Fibroblast of lung (primary cell): ENCODE data around the gene CROT. TPM values are rescaled to one million over a fixed set of nuclear protein-coding genes. Genes with fewer than 3 reads are reported as not detected.

Source experiments
- DNase-seq, 2 donors: peaks; one replicate each; pipeline versions ENCODE4 v3.0.0 to v3.0.0-alpha.2; 2010; ENCODE audit warnings: low read depth in 2 of 2
- H2AFZ ChIP-seq: 2 replicates; pipeline ENCODE4 v1.5.1; 2012; ENCODE audit warnings: low read length, control low read depth, inconsistent platforms
- H3K27ac ChIP-seq: 2 replicates; pipeline ENCODE4 v1.5.1; 2011; ENCODE audit warnings: low read length, control low read depth; ENCODE audit not compliant: insufficient read depth
- H3K27me3 ChIP-seq: 2 replicates; pipeline ENCODE4 v1.5.1; 2011; ENCODE audit warnings: mild to moderate bottlenecking, low read length; ENCODE audit not compliant: control insufficient read depth, insufficient read depth
- H3K36me3 ChIP-seq: 2 replicates; pipeline ENCODE4 v1.5.1; 2011; ENCODE audit warnings: low read length; ENCODE audit not compliant: control insufficient read depth, insufficient read depth
- H3K4me1 ChIP-seq: 2 replicates; pipeline ENCODE4 v1.5.1; 2011; ENCODE audit warnings: low read length; ENCODE audit not compliant: control insufficient read depth, insufficient read depth; ENCODE audit errors: extremely low read depth
- H3K4me2 ChIP-seq: 2 replicates; pipeline ENCODE4 v1.5.1; 2011; ENCODE audit warnings: low read length, control low read depth; ENCODE audit not compliant: insufficient read depth; ENCODE audit errors: extremely low read depth
- H3K4me3 ChIP-seq, 4 experiments: fragments of 200-600 bp in 1 of 4; sonication (generic) in 1 of 4; replicated peaks in 1 of 4; 2 replicates each; pipeline ENCODE4 v1.5.1; 2011 to 2016; ENCODE audit warnings: low read length in 4 of 4, low read depth in 3 of 4, mild to moderate bottlenecking in 3 of 4, control low read depth in 2 of 4, inconsistent platforms in 1 of 4, mixed read lengths in 1 of 4; ENCODE audit not compliant: insufficient read depth in 1 of 4; ENCODE audit errors: control extremely low read depth in 1 of 4
- H3K79me2 ChIP-seq: 2 replicates; pipeline ENCODE4 v1.5.1; 2012; ENCODE audit warnings: mild to moderate bottlenecking, low read length, inconsistent platforms; ENCODE audit not compliant: control insufficient read depth, insufficient read depth
- H3K9ac ChIP-seq: 2 replicates; pipeline ENCODE4 v1.5.1; 2011; ENCODE audit warnings: mild to moderate bottlenecking, low read length, control low read depth; ENCODE audit not compliant: insufficient read depth
- H3K9me3 ChIP-seq: 2 replicates; pipeline ENCODE4 v1.5.1; 2012; ENCODE audit warnings: low read depth, low read length; ENCODE audit not compliant: control insufficient read depth, insufficient read depth
- H4K20me1 ChIP-seq: 2 replicates; pipeline ENCODE4 v1.5.1; 2011; ENCODE audit warnings: low read length; ENCODE audit not compliant: control insufficient read depth, insufficient read depth; ENCODE audit errors: extremely low read depth
- EZH2 ChIP-seq: IDR thresholded peaks from 2 replicates; pipeline ENCODE4 v1.5.1; 2012; ENCODE audit warnings: low read length, control low read depth, mild to moderate bottlenecking; ENCODE audit errors: missing control alignments
- polyA plus RNA-seq, 2 donors: library from polyadenylated mRNA; depleted of rRNA in 1 of 2; stranded (reverse) in 1 of 2; unstranded in 1 of 2; fragments of >200 nt; gene quantifications; 2 replicates each; pipeline ENCODE4 v1.2.1, GENCODE V29; 2011 to 2012; ENCODE audit warnings: missing spikeins in 1 of 2
- total RNA-seq: library from RNA; depleted of rRNA; stranded (reverse); fragments of >200 nt; gene quantifications from 2 replicates; pipeline ENCODE4 v1.2.1, GENCODE V29; 2014
- TF ChIP-seq, protein P1 (sequence below), 2 donors: IDR thresholded peaks in 1 of 2; conservative IDR thresholded peaks in 1 of 2; 1 replicate in 1 of 2; 2 replicates in 1 of 2; pipeline ENCODE4 v1.5.1; 2011 to 2012; ENCODE audit warnings: low read length in 2 of 2, control low read depth in 1 of 2, inconsistent platforms in 1 of 2, low read depth in 1 of 2, mild to moderate bottlenecking in 1 of 2

CROT gene
- total and polyA plus RNA-seq, 2 donors (not counting 1 experiment from before 2014, with no cell fraction given), result 13.1 to 23.0 TPM

DNA sequence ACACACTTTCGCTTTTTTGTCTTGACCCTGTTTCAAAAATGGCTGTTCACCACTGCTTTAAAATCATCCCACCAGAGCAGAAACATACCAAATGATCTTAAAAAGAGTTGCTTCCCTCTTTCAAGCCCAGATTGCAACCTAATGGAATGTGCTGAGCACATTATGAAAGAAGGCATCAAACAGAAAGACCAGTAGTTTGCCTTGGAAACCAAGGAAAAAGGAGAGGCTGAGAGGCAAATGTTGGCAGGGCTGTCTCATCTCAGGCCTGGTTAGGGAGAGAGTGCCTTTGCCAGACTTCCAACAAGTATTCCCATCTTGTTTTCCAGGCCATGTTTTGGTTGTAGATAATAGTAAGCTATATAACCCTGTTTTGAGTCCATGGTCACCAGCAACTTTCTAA is 65.7 kb downstream of the CROT start:
- Histone ChIP-seq H3K27me3 (no peaks in the 10 kb centered on the region), H2AFZ (no peak overlapping the region), H3K36me3 (no peaks in the 10 kb centered on the region), H3K27ac (no peak overlapping the region), H3K4me2 (no peak overlapping the region), H3K4me1 (peaks cover 6% of the 10 kb centered on the region), H4K20me1 (no peaks in the 10 kb centered on the region), H3K9me3 (no peaks in the 10 kb centered on the region), H3K79me2 (no peaks in the 10 kb centered on the region), H3K9ac (no peak overlapping the region), H3K4me3 (no peak overlapping the region)
- no peak for TF ChIP-seq EZH2
- TF ChIP-seq, protein P1, sequence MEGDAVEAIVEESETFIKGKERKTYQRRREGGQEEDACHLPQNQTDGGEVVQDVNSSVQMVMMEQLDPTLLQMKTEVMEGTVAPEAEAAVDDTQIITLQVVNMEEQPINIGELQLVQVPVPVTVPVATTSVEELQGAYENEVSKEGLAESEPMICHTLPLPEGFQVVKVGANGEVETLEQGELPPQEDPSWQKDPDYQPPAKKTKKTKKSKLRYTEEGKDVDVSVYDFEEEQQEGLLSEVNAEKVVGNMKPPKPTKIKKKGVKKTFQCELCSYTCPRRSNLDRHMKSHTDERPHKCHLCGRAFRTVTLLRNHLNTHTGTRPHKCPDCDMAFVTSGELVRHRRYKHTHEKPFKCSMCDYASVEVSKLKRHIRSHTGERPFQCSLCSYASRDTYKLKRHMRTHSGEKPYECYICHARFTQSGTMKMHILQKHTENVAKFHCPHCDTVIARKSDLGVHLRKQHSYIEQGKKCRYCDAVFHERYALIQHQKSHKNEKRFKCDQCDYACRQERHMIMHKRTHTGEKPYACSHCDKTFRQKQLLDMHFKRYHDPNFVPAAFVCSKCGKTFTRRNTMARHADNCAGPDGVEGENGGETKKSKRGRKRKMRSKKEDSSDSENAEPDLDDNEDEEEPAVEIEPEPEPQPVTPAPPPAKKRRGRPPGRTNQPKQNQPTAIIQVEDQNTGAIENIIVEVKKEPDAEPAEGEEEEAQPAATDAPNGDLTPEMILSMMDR (conservative IDR thresholded peaks at IDR 0.05 in 1 of 2, IDR thresholded peaks at IDR 0.05 in 1 of 2; ENCODE audit: low read depth in 1 of 2, low read length in 2 of 2), result no peak
- no peak for DNase-seq

- no peak overlapping the region for H3K9ac ChIP-seq
- TF ChIP-seq, protein P1 (conservative IDR thresholded peaks at IDR 0.05 in 1 of 2, IDR thresholded peaks at IDR 0.05 in 1 of 2; ENCODE audit: low read depth in 1 of 2, low read length in 2 of 2), result no peak
- no peak for TF ChIP-seq EZH2
- peak; percentile 45 to 79 for DNase-seq
Observed at GRCh38 chr7:87413029-87413428, 67.6 kb downstream of the CROT start.

DNA sequence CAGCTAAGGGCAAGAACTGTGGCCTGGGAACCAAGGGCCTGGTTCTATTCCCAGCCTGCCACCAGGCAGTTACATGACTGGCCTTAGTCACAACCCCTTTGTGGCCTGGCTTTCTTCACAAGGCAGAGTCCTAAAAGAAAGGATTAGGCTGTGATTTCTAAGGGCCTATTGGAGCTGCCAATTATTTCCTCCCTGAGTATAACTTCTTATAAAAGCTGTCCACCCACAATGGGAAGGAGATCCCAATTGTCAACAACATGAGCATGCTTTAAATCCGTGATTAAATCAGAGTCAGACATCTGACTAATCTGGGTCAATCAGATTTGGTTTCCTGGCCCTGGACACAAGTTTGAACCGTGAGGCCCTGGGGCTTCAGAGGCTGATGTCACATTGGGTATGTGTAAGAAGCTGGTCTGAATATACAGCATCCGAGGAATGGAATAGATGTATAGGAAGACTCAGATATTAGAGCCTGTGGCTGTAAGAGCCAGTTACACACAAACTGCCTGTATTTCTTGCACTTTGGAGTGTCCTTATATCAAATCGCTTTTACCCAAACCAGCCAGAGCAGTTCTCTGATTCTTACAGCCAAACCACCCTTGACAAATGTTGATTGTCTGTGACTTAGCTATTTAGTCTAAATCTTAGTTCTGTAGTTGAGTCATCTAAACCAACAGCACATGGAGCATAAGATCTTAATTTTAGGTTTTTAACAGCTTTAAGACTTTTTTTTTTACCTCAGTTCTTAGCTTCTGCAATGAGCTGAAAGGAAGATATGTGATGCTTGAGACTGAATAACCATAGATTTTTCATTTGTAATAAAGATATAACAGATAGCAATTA is 68.7 kb downstream of the CROT start:
- H3K79me2 ChIP-seq, result no peaks in the 10 kb centered on the region
- no peaks in the 10 kb centered on the region for H3K9me3 ChIP-seq
- no peak overlapping the region for H3K4me3 ChIP-seq
- no peaks in the 10 kb centered on the region for H4K20me1 ChIP-seq
- no peaks in the 10 kb centered on the region for H3K36me3 ChIP-seq
- no peak overlapping the region for H2AFZ ChIP-seq
- H3K9ac ChIP-seq, result no peak overlapping the region
- H3K27ac ChIP-seq, result no peak overlapping the region
- H3K27me3 ChIP-seq, result no peaks in the 10 kb centered on the region
- TF ChIP-seq, protein P1 (conservative IDR thresholded peaks at IDR 0.05 in 1 of 2, IDR thresholded peaks at IDR 0.05 in 1 of 2; ENCODE audit: low read depth in 1 of 2, low read length in 2 of 2), result no peak
- TF ChIP-seq EZH2, result no peak
- DNase-seq, result peak; percentile 34 to 79
- peak overlapping the region; percentile 19 for H3K4me2 ChIP-seq
- peaks cover 6% of the 10 kb centered on the region for H3K4me1 ChIP-seq

More at GRCh38 chr7:87413029-87413428, 67.6 kb downstream of the CROT start:
- H4K20me1 ChIP-seq, result no peaks in the 10 kb centered on the region
- no peak overlapping the region for H3K4me2 ChIP-seq
- no peaks in the 10 kb centered on the region for H3K36me3 ChIP-seq
- H2AFZ ChIP-seq, result no peak overlapping the region
- no peaks in the 10 kb centered on the region for H3K79me2 ChIP-seq
- H3K4me1 ChIP-seq, result peaks cover 6% of the 10 kb centered on the region
- H3K4me3 ChIP-seq, result no peak overlapping the region
- no peaks in the 10 kb centered on the region for H3K9me3 ChIP-seq
- H3K27me3 ChIP-seq, result no peaks in the 10 kb centered on the region
- no peak overlapping the region for H3K27ac ChIP-seq
